Measurements from ENCODE around the gene SH3RF3.

The SH3RF3 gene

DNA sequence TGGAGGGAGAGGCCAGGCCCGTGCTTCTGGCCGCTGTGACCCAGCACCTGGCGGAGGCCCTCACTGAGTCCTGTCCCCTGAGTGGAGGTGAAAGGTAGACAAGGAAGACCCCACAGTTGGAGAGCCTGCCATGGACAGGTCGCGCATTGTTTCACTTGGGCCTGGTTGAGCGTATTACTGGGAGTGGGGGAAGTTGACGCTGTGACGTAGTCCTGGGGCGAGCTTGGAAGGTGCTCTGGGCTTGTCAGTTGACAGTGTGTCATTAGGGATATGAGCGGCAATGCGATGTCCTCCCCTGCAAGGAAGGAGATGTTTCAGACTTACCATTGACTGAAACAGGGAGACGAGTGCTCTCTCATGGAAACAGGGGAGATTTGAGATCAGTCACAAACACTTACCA, 127.1 kb downstream of the SH3RF3 start:
- Histone ChIP-seq H4K20me1 (ENCODE audit: insufficient read depth) (no peaks in the 10 kb centered on the region), H3K4me3 (IDR thresholded peaks at IDR 0.05; ENCODE audit: insufficient read depth, low read depth, low read length) (no peak overlapping the region), H3K4me2 (no peak overlapping the region), H2AFZ (ENCODE audit: low read depth) (no peak overlapping the region), H3K79me2 (ENCODE audit: insufficient read depth, low read depth) (no peaks in the 10 kb centered on the region), H3K4me1 (ENCODE audit: low read depth, poor library complexity, severe bottlenecking) (peaks cover 3% of the 10 kb centered on the region), H3K27ac (no peak overlapping the region), H3K9ac (no peak overlapping the region), H3K27me3 (ENCODE audit: insufficient read depth, low read depth) (no peaks in the 10 kb centered on the region), H3K36me3 (ENCODE audit: insufficient read depth) (no peaks in the 10 kb centered on the region)
- no peak for TF ChIP-seq CTCF (conservative IDR thresholded peaks at IDR 0.05; ENCODE audit: low read depth, low read length)

DNA sequence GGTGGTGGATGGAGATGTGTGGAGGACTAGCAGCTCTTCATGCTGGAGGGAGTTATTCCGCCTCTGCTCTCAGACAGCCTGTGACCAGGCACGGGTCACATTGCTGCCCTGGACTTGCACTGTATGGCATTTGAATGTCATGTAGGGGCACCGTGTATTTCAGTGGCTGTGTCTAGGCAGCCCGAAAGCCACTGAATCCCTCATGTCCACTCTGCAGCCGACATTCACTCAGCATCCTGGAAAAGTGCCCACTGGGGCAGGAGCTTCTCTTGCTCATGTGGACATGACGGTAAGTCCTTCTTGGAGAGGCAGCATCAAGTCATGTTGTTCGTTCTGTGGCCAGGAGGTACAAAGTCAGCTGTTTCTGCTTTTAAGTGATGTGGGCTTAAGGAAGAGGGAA, 127.9 kb downstream of the SH3RF3 start:
- Histone ChIP-seq H2AFZ (ENCODE audit: low read depth) (no peak overlapping the region), H4K20me1 (ENCODE audit: insufficient read depth) (no peaks in the 10 kb centered on the region), H3K4me1 (ENCODE audit: low read depth, poor library complexity, severe bottlenecking) (peaks cover 3% of the 10 kb centered on the region), H3K9ac (no peak overlapping the region), H3K27ac (no peak overlapping the region), H3K36me3 (ENCODE audit: insufficient read depth) (no peaks in the 10 kb centered on the region), H3K4me3 (IDR thresholded peaks at IDR 0.05; ENCODE audit: insufficient read depth, low read depth, low read length) (no peak overlapping the region), H3K4me2 (no peak overlapping the region), H3K79me2 (ENCODE audit: insufficient read depth, low read depth) (no peaks in the 10 kb centered on the region), H3K27me3 (ENCODE audit: insufficient read depth, low read depth) (no peaks in the 10 kb centered on the region)
- no peak for TF ChIP-seq CTCF (conservative IDR thresholded peaks at IDR 0.05; ENCODE audit: low read depth, low read length)

DNA sequence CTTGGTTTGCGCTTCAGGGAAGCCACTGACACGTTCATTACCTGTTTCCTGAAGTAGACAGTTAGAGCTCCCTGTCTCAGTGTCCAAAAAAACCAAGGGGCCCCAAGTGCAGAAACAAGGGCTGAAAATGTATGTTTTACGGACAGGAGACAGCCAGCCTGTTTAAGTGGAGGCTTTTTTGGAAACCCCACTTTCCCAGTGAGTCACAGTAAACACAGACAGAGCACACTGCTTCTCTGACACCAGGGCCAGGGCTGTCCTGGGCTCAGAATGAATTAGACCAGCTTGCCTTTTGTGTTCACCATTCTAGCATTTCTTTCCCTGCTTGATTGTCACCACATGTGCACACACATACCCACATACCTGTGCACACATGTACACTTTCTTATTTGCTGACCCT, 128.6 kb downstream of the SH3RF3 start:
- no peak for TF ChIP-seq CTCF (conservative IDR thresholded peaks at IDR 0.05; ENCODE audit: low read depth, low read length)
- Histone ChIP-seq H3K4me1 (ENCODE audit: low read depth, poor library complexity, severe bottlenecking) (peaks cover 3% of the 10 kb centered on the region), H3K9ac (no peak overlapping the region), H3K27me3 (ENCODE audit: insufficient read depth, low read depth) (no peaks in the 10 kb centered on the region), H3K27ac (no peak overlapping the region), H4K20me1 (ENCODE audit: insufficient read depth) (no peaks in the 10 kb centered on the region), H3K36me3 (ENCODE audit: insufficient read depth) (no peaks in the 10 kb centered on the region), H3K4me2 (no peak overlapping the region), H3K79me2 (ENCODE audit: insufficient read depth, low read depth) (no peaks in the 10 kb centered on the region), H2AFZ (ENCODE audit: low read depth) (no peak overlapping the region), H3K4me3 (IDR thresholded peaks at IDR 0.05; ENCODE audit: insufficient read depth, low read depth, low read length) (no peak overlapping the region)

GRCh38 chr2:109258376-109258775, 129.4 kb downstream of the SH3RF3 start:
- Histone ChIP-seq H4K20me1 (ENCODE audit: insufficient read depth) (no peaks in the 10 kb centered on the region), H3K79me2 (ENCODE audit: insufficient read depth, low read depth) (no peaks in the 10 kb centered on the region), H3K4me1 (ENCODE audit: low read depth, poor library complexity, severe bottlenecking) (peaks cover 3% of the 10 kb centered on the region), H3K9ac (no peak overlapping the region), H3K4me3 (IDR thresholded peaks at IDR 0.05; ENCODE audit: insufficient read depth, low read depth, low read length) (no peak overlapping the region), H3K27me3 (ENCODE audit: insufficient read depth, low read depth) (no peaks in the 10 kb centered on the region), H3K27ac (no peak overlapping the region), H3K4me2 (no peak overlapping the region), H2AFZ (ENCODE audit: low read depth) (no peak overlapping the region), H3K36me3 (ENCODE audit: insufficient read depth) (no peaks in the 10 kb centered on the region)
- TF ChIP-seq CTCF (conservative IDR thresholded peaks at IDR 0.05; ENCODE audit: low read depth, low read length), result no peak

Data from KMS-11 (cell line).